ENCODE data around the gene GRIK4.
"Not testable (repeated sequence)": the region's sequence is repeated elsewhere in the genome, so short reads cannot be mapped to it uniquely, and the experiment has no call there.

The GRIK4 gene

GRCh38 chr11:120994091-120994859 lies 482.7 kb downstream of the GRIK4 start:
- DNase-seq (ENCODE audit: low read depth in 2 of 2), result no peak

- DNase-seq (ENCODE audit: low read depth in 2 of 2), result no peak
These were observed 483.6 kb downstream of the GRIK4 start for GRCh38 chr11:120995184-120995583.

- no peak for DNase-seq (ENCODE audit: low read depth in 2 of 2)
These were observed 485.4 kb downstream of the GRIK4 start for GRCh38 chr11:120996973-120997372.

GRCh38 chr11:120998581-120998980 lies 487.0 kb downstream of the GRIK4 start:
- DNase-seq (ENCODE audit: low read depth in 2 of 2), result no peak

- no peak for DNase-seq (ENCODE audit: low read depth in 2 of 2)
These were observed 492.8 kb downstream of the GRIK4 start for GRCh38 chr11:121004206-121004840.

GRCh38 chr11:121006922-121007321 lies 495.4 kb downstream of the GRIK4 start:
- DNase-seq (ENCODE audit: low read depth in 2 of 2), result no peak

GRCh38 chr11:121008551-121008950 lies 497.0 kb downstream of the GRIK4 start:
- no peak for DNase-seq (ENCODE audit: low read depth in 2 of 2)

GRCh38 chr11:121012091-121012490 lies 500.5 kb downstream of the GRIK4 start:
- no peak for DNase-seq (ENCODE audit: low read depth in 2 of 2)

GRCh38 chr11:121018746-121019145 lies 507.2 kb downstream of the GRIK4 start:
- DNase-seq (ENCODE audit: low read depth in 2 of 2), result no peak

GRCh38 chr11:121021718-121022117 lies 510.2 kb downstream of the GRIK4 start:
- not testable (repeated sequence) for DNase-seq (ENCODE audit: low read depth in 2 of 2)

- DNase-seq (ENCODE audit: low read depth in 2 of 2), result peak; percentile 53 to 59
These were observed 512.6 kb downstream of the GRIK4 start, which contains the start of gene TBCEL for GRCh38 chr11:121023848-121024751. TSS of gene TBCEL (plus strand) at chr11:121024102. CDS start at chr11:121045691, 21,589 bp downstream.

- DNase-seq (ENCODE audit: low read depth in 2 of 2), result no peak
These were observed 513.4 kb downstream of the GRIK4 start for GRCh38 chr11:121024989-121025388.

- DNase-seq (ENCODE audit: low read depth in 2 of 2), result no peak
These were observed 517.6 kb downstream of the GRIK4 start for GRCh38 chr11:121029153-121029552.

- DNase-seq (ENCODE audit: low read depth in 2 of 2), result no peak
These were observed 518.4 kb downstream of the GRIK4 start for GRCh38 chr11:121029813-121030445.

- DNase-seq (ENCODE audit: low read depth in 2 of 2), result no peak
These were observed 519.6 kb downstream of the GRIK4 start for GRCh38 chr11:121031167-121031566.

GRCh38 chr11:121031648-121032047 lies 520.1 kb downstream of the GRIK4 start:
- not testable (repeated sequence) for DNase-seq (ENCODE audit: low read depth in 2 of 2)

GRCh38 chr11:121032546-121032945 lies 521.0 kb downstream of the GRIK4 start:
- DNase-seq (ENCODE audit: low read depth in 2 of 2), result no peak

- DNase-seq (ENCODE audit: low read depth in 2 of 2), result no peak
These were observed 522.1 kb downstream of the GRIK4 start for GRCh38 chr11:121033635-121034034.

GRCh38 chr11:121035169-121035755 lies 523.7 kb downstream of the GRIK4 start:
- no peak for DNase-seq (ENCODE audit: low read depth in 2 of 2)

- DNase-seq (ENCODE audit: low read depth in 2 of 2), result no peak
These were observed 524.2 kb downstream of the GRIK4 start for GRCh38 chr11:121035780-121036179.

GRCh38 chr11:121037016-121037415 lies 525.5 kb downstream of the GRIK4 start:
- DNase-seq (ENCODE audit: low read depth in 2 of 2), result no peak

Data from stimulated activated CD8-positive, alpha-beta memory T cell treated with anti-CD3 and anti-CD28 coated beads, Interleukin-15, amount 100 ng/mL, for 4 hours (primary cell).